Astrocyte of the spinal cord (primary cell): ENCODE results near the gene LHPP.

Experiments
- DNase-seq: peaks from one replicate; pipeline ENCODE4 v3.0.0; 2011; ENCODE audit warnings: low read depth, low spot score
- H3K4me3 ChIP-seq: 2 replicates; pipeline ENCODE4 v1.5.1; 2011; ENCODE audit warnings: low read depth, mild to moderate bottlenecking, low read length, moderate library complexity
- CTCF ChIP-seq: IDR thresholded peaks from 2 replicates; pipeline ENCODE4 v1.5.1; 2012; ENCODE audit warnings: low read depth, mild to moderate bottlenecking, low read length, inconsistent platforms
- in situ Hi-C: cut with HindIII; loops from 2 replicates; pipeline ENCODE4 v1.10.0; 2017; ENCODE audit warnings: low sequenced_read_pairs

Gene LHPP

GRCh38 chr10:124464028-124464965, 2.7 kb downstream of the LHPP start:
- in situ Hi-C loops: no loop called here
- no peak for DNase-seq
- no peak for TF ChIP-seq CTCF
- no peak overlapping the region for H3K4me3 ChIP-seq

- H3K4me3 ChIP-seq: no peak overlapping the region
- DNase-seq: no peak
- TF ChIP-seq CTCF: no peak
- in situ Hi-C loops: no loop called here
Measured at GRCh38 chr10:124465003-124465776, 3.6 kb downstream of the LHPP start.

- in situ Hi-C loops: no loop called here
- no peak for TF ChIP-seq CTCF
- DNase-seq: no peak
- no peak overlapping the region for H3K4me3 ChIP-seq
Measured at GRCh38 chr10:124465777-124466488, 4.3 kb downstream of the LHPP start.

- DNase-seq: no peak
- no peak overlapping the region for H3K4me3 ChIP-seq
- in situ Hi-C loops: no loop called here
- no peak for TF ChIP-seq CTCF
Measured at GRCh38 chr10:124467165-124467564, 5.5 kb downstream of the LHPP start.

GRCh38 chr10:124468624-124469023, 7.0 kb downstream of the LHPP start:
- in situ Hi-C loops: no loop called here
- H3K4me3 ChIP-seq: no peak overlapping the region
- DNase-seq: no peak
- no peak for TF ChIP-seq CTCF

GRCh38 chr10:124469956-124470484, 8.4 kb downstream of the LHPP start:
- in situ Hi-C loops: no loop called here
- no peak overlapping the region for H3K4me3 ChIP-seq

More at GRCh38 chr10:124469956-124470484, 8.4 kb downstream of the LHPP start:
- no peak for TF ChIP-seq CTCF
- DNase-seq: no peak
